Stimulated activated effector memory CD8-positive, alpha-beta T cell treated with anti-CD3 and anti-CD28 coated beads, Interleukin-12 subunit alpha, Interleukin-12 subunit beta, amount 100 ng/mL, for 72 hours (primary cell): ENCODE results near the gene HMG20B.
"Not testable (repeated sequence)": the region's sequence is repeated elsewhere in the genome, so short reads cannot be mapped to it uniquely, and the experiment has no call there.

Experiments
- ATAC-seq: fragments of 150-1000 bp; cut with Tn5 transposase; 2 replicates; pipeline ENCODE4 v1.10.0; 2021
- DNase-seq, 2 donors: peaks; one replicate each; pipeline ENCODE4 v3.0.0; 2021 to 2022; ENCODE audit warnings: low spot score in 2 of 2
- H3K27ac Mint-ChIP-seq: one replicate; pipeline ENCODE4 v1.8.0; 2022; ENCODE audit warnings: mild to moderate bottlenecking, mixed read lengths
- H3K36me3 Mint-ChIP-seq: one replicate; pipeline ENCODE4 v1.8.0; 2022; ENCODE audit warnings: mild to moderate bottlenecking, mixed read lengths
- H3K4me1 Mint-ChIP-seq: one replicate; pipeline ENCODE4 v1.8.0; 2022; ENCODE audit warnings: mixed read lengths
- H3K4me3 Mint-ChIP-seq: one replicate; pipeline ENCODE4 v1.8.0; 2022; ENCODE audit warnings: mild to moderate bottlenecking, mixed read lengths
- H3K9me3 Mint-ChIP-seq: one replicate; pipeline ENCODE4 v1.8.0; 2022; ENCODE audit warnings: mixed read lengths

The HMG20B gene

DNA sequence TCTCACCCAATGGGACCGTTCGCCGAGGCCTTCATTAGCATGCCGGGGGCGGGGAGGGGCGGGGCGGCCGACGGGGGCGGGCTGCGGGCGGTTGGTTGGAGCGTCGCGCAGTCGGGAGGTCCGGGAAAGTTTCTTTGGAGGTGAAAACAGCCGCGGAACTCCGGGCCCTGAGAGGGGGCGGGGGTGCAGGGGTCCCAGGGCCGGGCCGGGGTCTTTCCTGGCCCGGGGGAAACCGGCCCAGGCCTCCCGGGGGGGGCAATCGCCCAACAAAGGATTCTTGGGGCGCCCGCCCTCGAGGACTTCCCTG, at the start of gene HMG20B:
TSS of gene HMG20B (plus strand) at position 90 of the 307 bp plus-strand sequence. CDS start 366 bp downstream, outside the sequence.
- peak; percentile 1 for ATAC-seq
- Mint-ChIP-seq H3K27ac (peak within 1 kb of the TSS; percentile 70), H3K9me3 (no peaks in the 10 kb centered on the region), H3K4me3 (peak within 1 kb of the TSS; percentile 71), H3K4me1 (peaks cover 25% of the 10 kb centered on the region), H3K36me3 (peaks cover 19% of the 10 kb centered on the region)
- no peak for DNase-seq

DNA sequence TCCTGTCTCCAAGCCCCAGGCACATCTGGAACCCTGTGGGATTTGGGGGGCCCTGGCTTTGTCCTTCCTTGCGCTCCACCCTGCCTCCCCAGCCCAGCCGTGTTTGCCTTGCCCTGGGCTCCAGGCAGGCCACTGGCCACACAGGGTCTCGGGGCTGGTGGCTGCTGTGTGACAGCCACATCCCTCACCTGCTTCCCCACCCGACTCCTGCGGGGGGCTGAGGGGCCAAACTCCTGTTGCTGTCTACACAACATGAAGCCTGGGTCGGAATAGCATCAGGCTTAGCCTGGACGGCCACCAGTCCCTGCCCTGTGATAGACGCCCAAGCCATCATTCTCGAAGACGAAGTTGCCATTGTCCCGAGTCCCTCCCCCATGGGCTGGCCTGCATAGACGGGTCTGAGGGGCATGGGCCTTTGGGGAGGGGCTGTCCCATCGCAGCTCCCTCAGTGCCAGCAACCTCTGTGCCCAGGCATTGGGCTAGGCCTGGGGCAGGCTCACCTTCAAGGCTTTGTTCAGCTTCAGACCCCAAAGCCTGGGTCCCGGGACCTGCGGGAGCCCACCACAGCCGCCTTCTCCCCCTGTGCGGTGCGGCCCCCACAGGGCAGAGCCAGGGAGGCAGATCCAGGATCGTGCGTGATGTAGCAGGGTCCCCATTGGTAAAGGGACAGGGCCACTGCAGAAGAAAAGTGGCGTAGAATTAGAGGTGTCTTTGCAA, 49.2 kb upstream of the HMG20B start:
- Mint-ChIP-seq H3K9me3 (no peaks in the 10 kb centered on the region), H3K36me3 (peaks cover 45% of the 10 kb centered on the region), H3K4me3 (no peak overlapping the region), H3K4me1 (peaks cover 21% of the 10 kb centered on the region), H3K27ac (no peak overlapping the region)
- ATAC-seq (no peak), DNase-seq (no peak)

DNA sequence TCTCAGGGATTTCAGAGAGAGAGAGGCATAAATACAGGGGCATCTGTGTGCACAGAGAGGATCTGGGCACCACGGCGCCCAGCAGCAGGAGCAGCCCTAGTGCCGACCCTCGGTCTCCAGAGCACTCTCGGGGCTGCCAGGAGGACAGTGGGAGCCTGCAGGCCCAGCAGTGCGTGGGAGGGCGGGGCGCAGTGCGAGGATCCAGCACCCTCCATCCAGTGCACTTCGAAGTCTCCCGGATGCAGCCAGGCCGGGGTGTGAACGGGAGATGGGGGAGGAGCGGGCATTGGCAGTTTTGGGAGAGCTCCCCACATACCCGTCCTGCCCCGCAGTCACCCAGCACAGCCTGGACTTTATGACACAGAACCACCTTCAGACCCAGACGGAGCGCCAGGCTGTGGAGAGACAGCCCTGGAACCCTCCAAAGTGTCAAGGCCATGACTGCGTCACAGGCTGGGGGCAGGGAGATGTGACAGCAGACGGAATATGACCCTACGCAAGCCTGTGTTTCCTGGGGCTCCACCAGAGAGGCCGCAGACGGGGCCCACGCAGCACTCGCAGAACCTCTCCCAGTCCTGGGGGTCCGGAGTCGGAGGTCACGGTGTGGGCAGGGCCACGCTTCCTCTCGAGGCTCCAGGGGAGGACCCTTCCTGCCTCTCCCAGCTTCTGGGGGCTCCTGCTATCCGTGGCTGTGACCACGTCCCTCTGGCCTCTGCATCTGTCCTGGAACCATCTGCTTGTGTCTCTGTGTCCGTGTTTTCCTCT, 48.5 kb upstream of the HMG20B start:
- Mint-ChIP-seq H3K4me1 (peaks cover 21% of the 10 kb centered on the region), H3K9me3 (no peaks in the 10 kb centered on the region), H3K4me3 (no peak overlapping the region), H3K27ac (no peak overlapping the region), H3K36me3 (peaks cover 45% of the 10 kb centered on the region)
- ATAC-seq (no peak), DNase-seq (no peak)

GRCh38 chr19:3524904-3525451, 47.8 kb upstream of the HMG20B start:
- Mint-ChIP-seq H3K4me3 (no peak overlapping the region), H3K4me1 (peaks cover 15% of the 10 kb centered on the region), H3K36me3 (peaks cover 45% of the 10 kb centered on the region), H3K27ac (no peak overlapping the region), H3K9me3 (no peaks in the 10 kb centered on the region)
- DNase-seq: no peak
- ATAC-seq: no peak

DNA sequence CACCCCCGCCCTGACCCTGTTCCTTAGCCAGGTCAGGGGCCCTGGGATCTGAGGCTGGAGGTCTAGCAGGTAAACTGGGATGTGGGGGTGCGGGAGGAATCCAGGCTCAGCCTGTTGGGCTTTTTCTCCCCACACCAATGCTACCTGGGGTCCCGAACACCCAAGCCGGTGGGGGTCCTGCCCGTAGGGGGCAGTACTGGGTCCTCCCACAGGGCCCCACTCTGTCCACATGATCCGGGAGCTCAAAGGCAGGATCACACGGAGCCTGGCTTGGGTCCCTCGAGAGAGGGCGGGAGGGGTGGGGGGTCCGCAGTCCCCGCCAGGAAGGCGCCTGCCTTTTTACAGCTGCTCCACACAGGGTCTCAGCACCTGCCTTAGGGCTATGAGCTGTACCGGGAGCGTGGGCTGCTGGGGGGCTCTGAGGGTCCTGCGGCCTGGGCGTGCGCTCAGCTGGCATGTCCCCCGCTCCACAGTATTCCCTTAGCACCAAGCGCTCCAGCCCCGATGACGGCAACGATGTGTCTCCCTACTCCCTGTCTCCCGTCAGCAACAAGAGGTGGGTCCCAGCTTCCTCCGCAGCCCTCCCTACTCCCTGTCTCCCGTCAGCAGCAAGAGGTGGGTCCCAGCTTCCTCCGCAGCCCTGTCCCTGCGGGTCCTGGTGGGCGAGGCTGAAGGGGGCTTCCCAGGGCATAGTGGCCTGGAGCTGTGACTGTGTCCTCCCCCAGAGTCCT, 46.1 kb upstream of the HMG20B start:
- DNase-seq (no peak), ATAC-seq (no peak)
- Mint-ChIP-seq H3K36me3 (peaks cover 35% of the 10 kb centered on the region), H3K9me3 (no peaks in the 10 kb centered on the region), H3K27ac (no peak overlapping the region), H3K4me1 (peaks cover 12% of the 10 kb centered on the region), H3K4me3 (no peak overlapping the region)

GRCh38 chr19:3527238-3527910, 45.4 kb upstream of the HMG20B start:
- H3K9me3 Mint-ChIP-seq: no peaks in the 10 kb centered on the region
- H3K27ac Mint-ChIP-seq: no peak overlapping the region
- H3K4me3 Mint-ChIP-seq: no peak overlapping the region
- H3K36me3 Mint-ChIP-seq: peaks cover 30% of the 10 kb centered on the region
- DNase-seq (no peak), ATAC-seq (no peak)
- peaks cover 8% of the 10 kb centered on the region for H3K4me1 Mint-ChIP-seq

- Mint-ChIP-seq H3K27ac (no peak overlapping the region), H3K4me1 (peaks cover 7% of the 10 kb centered on the region), H3K4me3 (no peak overlapping the region), H3K9me3 (no peaks in the 10 kb centered on the region), H3K36me3 (peaks cover 35% of the 10 kb centered on the region)
- no peak for ATAC-seq
- no peak for DNase-seq
These were observed 44.7 kb upstream of the HMG20B start for GRCh38 chr19:3528080-3528479.

DNA sequence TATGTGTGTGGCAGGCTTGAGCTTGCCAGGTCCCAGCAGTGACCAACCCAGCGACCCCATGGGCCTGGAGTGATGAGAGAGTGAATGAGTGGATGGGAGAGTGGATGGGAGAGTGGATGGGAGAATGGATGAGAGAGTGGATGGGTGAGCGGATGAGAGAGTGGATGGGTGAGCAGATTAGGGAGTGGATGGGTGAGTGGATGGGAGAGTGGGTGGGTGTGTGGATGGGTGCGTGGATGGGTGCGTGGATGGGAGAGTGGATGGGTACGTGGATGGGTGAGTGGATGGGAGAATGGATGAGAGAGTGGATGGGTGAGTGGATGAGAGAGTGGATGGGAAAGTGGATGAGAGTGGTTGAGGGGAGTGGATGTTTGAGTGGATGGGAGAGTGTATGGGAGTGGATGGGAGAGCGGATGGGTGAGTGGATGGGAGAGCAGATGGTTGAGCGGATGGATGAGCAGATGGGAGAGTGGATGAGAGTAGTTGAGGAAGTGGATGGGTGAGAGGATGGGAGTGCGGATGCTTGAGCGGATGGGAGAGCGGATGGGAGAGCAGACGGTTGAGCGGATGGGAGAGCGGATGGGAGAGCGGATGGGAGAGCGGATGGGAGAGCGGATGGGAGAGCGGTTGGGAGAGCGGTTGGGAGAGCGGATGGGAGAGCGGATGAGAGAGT, 44.1 kb upstream of the HMG20B start:
- peaks cover 36% of the 10 kb centered on the region for H3K36me3 Mint-ChIP-seq
- DNase-seq (no peak), ATAC-seq (no peak)
- H3K4me1 Mint-ChIP-seq: peaks cover 5% of the 10 kb centered on the region
- H3K4me3 Mint-ChIP-seq: no peak overlapping the region
- H3K9me3 Mint-ChIP-seq: no peaks in the 10 kb centered on the region
- no peak overlapping the region for H3K27ac Mint-ChIP-seq

GRCh38 chr19:3529299-3529698, 43.4 kb upstream of the HMG20B start:
- not testable (repeated sequence) for H3K27ac Mint-ChIP-seq, DNase-seq, H3K9me3 Mint-ChIP-seq, ATAC-seq, H3K4me1 Mint-ChIP-seq, H3K4me3 Mint-ChIP-seq
- peaks cover 36% of the 10 kb centered on the region for H3K36me3 Mint-ChIP-seq

DNA sequence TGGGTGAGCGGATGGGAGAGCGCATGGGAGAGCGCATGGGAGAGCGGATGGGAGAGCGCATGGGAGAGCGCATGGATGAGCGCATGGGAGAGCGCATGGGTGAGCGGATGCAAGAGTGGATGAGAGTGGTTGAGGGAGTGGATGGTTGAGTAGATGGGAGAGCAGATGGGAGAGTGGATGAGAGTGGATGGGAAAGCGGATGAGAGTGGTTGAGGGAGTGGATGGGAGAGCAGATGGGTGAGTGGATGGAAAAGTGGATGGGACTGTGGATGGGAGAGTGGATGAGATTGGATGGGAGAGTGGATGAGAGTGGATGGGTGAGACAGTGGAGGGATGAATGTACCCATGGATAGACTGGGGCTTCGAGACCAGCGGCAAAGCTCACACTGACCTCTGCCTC, 42.4 kb upstream of the HMG20B start:
- H3K4me1 Mint-ChIP-seq: peaks cover 8% of the 10 kb centered on the region
- ATAC-seq (no peak), DNase-seq (no peak)
- H3K9me3 Mint-ChIP-seq: no peaks in the 10 kb centered on the region
- peaks cover 38% of the 10 kb centered on the region for H3K36me3 Mint-ChIP-seq
- no peak overlapping the region for H3K27ac Mint-ChIP-seq
- H3K4me3 Mint-ChIP-seq: no peak overlapping the region

DNA sequence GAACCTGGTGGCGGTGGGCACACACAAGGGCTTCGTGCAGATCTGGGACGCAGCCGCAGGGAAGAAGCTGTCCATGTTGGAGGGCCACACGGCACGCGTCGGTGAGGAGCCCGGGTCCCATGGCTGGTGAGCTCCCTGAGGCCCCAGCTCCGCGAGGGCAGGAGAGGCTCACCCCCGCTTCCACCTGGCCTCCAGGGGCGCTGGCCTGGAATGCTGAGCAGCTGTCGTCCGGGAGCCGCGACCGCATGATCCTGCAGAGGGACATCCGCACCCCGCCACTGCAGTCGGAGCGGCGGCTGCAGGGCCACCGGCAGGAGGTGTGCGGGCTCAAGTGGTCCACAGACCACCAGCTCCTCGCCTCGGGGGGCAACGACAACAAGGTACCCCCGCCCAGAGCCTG, 41.0 kb upstream of the HMG20B start:
- H3K9me3 Mint-ChIP-seq: no peaks in the 10 kb centered on the region
- H3K4me1 Mint-ChIP-seq: peaks cover 8% of the 10 kb centered on the region
- no peak overlapping the region for H3K27ac Mint-ChIP-seq
- DNase-seq (no peak), ATAC-seq (no peak)
- H3K36me3 Mint-ChIP-seq: peaks cover 49% of the 10 kb centered on the region
- H3K4me3 Mint-ChIP-seq: no peak overlapping the region

GRCh38 chr19:3532154-3532786, 40.5 kb upstream of the HMG20B start:
- Mint-ChIP-seq H3K4me3 (no peak overlapping the region), H3K27ac (no peak overlapping the region), H3K36me3 (peaks cover 49% of the 10 kb centered on the region), H3K9me3 (no peaks in the 10 kb centered on the region), H3K4me1 (peaks cover 8% of the 10 kb centered on the region)
- ATAC-seq (peak; percentile 12), DNase-seq (no peak)

DNA sequence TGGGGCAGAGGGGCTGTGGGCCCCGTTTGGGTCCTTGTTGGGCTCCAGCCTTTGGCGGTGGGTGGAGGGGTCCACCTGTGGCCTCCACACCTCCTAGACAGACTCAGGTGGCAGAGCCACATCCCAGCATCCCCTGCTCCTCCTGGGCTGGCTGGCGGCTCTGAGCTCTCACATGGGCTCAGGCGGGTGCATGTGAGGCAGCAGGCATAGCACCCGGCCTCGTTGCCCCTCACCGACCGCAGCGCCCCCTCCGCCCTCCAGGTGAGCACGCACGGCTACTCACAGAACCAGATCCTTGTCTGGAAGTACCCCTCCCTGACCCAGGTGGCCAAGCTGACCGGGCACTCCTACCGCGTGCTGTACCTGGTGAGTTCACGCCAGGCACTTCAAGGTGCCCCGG, 39.7 kb upstream of the HMG20B start:
- H3K4me1 Mint-ChIP-seq: peaks cover 8% of the 10 kb centered on the region
- no peaks in the 10 kb centered on the region for H3K9me3 Mint-ChIP-seq
- no peak overlapping the region for H3K4me3 Mint-ChIP-seq
- ATAC-seq: no peak
- peaks cover 55% of the 10 kb centered on the region for H3K36me3 Mint-ChIP-seq
- no peak overlapping the region for H3K27ac Mint-ChIP-seq
- no peak for DNase-seq

- Mint-ChIP-seq H3K9me3 (no peaks in the 10 kb centered on the region), H3K4me1 (peaks cover 8% of the 10 kb centered on the region), H3K27ac (no peak overlapping the region)
These were observed 39.1 kb upstream of the HMG20B start for GRCh38 chr19:3533563-3534216.

More at GRCh38 chr19:3533563-3534216, 39.1 kb upstream of the HMG20B start:
- H3K4me3 Mint-ChIP-seq: no peak overlapping the region
- H3K36me3 Mint-ChIP-seq: peaks cover 61% of the 10 kb centered on the region
- DNase-seq (no peak), ATAC-seq (no peak)
